Measurements from ENCODE around the gene ZG16B. TPM values are rescaled to one million over a fixed set of nuclear protein-coding genes. Genes with fewer than 3 reads are reported as not detected.
A peak's percentile ranks its signal among the peaks of the same experiment; 100 is the strongest.

The ZG16B gene
- 10 to 100 TPM in 1 of 4 donors, under 1 TPM in 2, not detected in 1; 0.34 to 38.5 (median 0.44) TPM for total RNA-seq

DNA sequence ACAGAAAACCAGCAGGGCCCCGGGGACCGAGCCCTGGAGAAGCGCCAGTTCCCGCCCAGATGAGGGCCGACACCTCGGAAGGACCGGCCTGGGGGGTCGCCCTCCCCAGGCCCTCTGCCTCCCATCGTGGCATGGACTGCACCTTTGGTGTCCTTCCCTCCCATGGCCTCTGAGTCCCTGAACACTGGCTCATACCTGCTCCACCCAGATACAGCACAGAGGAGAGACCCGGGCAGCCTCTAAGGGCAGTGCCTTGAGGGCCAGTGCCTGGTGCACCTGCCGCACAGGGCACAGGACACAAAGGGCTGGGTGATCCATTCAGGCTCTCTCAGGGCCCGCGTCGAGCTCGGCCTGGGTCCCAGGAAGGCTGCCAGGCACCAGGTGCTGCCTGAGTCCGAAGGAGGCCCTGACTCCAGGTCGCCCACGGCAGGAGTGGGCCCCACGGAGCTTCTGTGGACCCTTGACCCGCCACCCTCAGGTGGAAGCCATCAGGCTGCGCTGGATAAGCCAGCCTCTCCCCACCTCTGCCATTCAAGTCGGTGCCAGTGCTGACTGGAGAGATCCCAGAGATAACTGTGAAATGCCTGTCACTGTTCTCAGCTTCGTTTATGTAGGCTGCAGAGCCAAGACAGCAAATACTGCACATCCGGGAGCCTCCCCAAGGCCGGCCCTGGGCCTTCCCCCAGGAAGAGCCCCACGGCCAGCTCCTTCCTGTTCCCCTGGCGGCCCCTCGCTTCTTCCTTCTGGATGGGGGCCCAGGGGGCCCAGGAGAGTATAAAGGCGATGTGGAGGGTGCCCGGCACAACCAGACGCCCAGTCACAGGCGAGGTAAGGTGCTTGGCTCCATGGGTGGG, at the start of gene ZG16B:
ZG16B (plus strand) TSS at position 803 of the 854 bp plus-strand sequence. CDS start 139 bp downstream, outside the sequence.
- TF ChIP-seq, protein P1, sequence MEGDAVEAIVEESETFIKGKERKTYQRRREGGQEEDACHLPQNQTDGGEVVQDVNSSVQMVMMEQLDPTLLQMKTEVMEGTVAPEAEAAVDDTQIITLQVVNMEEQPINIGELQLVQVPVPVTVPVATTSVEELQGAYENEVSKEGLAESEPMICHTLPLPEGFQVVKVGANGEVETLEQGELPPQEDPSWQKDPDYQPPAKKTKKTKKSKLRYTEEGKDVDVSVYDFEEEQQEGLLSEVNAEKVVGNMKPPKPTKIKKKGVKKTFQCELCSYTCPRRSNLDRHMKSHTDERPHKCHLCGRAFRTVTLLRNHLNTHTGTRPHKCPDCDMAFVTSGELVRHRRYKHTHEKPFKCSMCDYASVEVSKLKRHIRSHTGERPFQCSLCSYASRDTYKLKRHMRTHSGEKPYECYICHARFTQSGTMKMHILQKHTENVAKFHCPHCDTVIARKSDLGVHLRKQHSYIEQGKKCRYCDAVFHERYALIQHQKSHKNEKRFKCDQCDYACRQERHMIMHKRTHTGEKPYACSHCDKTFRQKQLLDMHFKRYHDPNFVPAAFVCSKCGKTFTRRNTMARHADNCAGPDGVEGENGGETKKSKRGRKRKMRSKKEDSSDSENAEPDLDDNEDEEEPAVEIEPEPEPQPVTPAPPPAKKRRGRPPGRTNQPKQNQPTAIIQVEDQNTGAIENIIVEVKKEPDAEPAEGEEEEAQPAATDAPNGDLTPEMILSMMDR (IDR thresholded peaks at IDR 0.05), result no peak
- no peak for TF ChIP-seq POLR2A (IDR thresholded peaks at IDR 0.05)
- peaks cover 0 to 82% (median 0%) of the 10 kb centered on the region in 4 donors for H3K27me3 ChIP-seq
- no peak for DNase-seq
- peak within 1 kb of the TSS in 1 of 4 donors; percentile 54 for H3K27ac ChIP-seq
- intact Hi-C loops (cut with DNase I), result no loop called here
- H3K4me3 ChIP-seq, result no peak within 1 kb of the TSS
- H3K9me3 ChIP-seq, result no peaks in the 10 kb centered on the region
- H3K36me3 ChIP-seq, result no peaks in the 10 kb centered on the region
- H3K4me1 ChIP-seq, result peaks cover 0 to 11% (median 9%) of the 10 kb centered on the region in 3 donors
- 33 to 51% methylated on average over 14 to 15 of the region's 32 CpGs for WGBS, 2 donors

DNA sequence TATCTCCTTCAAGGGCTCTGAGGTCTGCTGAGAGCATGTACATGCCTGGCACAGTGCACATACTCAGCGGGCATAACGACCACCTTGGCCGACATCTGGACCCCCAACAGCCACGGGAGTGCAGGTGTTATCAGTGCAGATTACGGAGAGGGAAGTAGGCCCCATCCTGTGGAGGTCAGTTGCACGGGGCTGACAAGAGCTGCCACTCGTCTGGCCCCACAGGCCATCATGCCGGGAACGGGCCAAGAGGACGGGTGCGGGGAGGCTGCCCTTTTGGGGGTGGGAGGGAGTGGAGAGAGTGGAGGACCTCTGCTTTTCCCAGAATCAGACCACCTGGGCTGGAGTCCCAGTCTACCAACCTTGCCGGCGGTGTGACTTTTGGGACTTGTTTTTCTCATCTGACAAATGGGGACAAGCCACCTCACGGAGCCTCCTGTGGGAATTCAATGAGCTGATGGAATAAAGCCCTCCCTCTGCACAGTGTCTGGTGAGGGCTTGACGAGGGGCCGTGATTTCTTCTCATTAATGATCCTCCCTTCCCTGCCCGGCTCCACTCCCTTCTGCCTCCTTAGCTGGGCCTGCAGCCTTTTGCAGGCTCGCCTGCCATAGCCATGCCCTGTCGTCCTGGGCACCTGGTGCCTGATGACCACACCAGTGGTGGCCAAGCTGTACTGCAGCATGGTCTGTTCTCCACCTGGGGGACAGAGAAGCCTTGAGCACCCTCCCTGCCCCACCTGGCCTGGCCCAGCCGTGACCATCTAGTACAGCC, 47.3 kb upstream of the ZG16B start:
- no peaks in the 10 kb centered on the region for H3K9me3 ChIP-seq
- DNase-seq, result no peak
- H3K36me3 ChIP-seq, result no peaks in the 10 kb centered on the region
- H3K4me3 ChIP-seq, result no peak overlapping the region
- H3K4me1 ChIP-seq, result peaks cover 12 to 41% (median 15%) of the 10 kb centered on the region in 3 donors
- no peak overlapping the region for H3K27ac ChIP-seq
- TF ChIP-seq POLR2A (IDR thresholded peaks at IDR 0.05), result no peak
- TF ChIP-seq, protein P1 (IDR thresholded peaks at IDR 0.05), result no peak
- 76 to 79% methylated on average over 13 to 14 of the region's 20 CpGs for WGBS, 2 donors
- intact Hi-C loops (cut with DNase I), result no loop called here
- H3K27me3 ChIP-seq, result peaks cover 11 to 44% (median 17%) of the 10 kb centered on the region in 4 donors

- TF ChIP-seq, protein P1 (IDR thresholded peaks at IDR 0.05), result no peak
- no peak for TF ChIP-seq POLR2A (IDR thresholded peaks at IDR 0.05)
- intact Hi-C loops (cut with DNase I), result no loop called here
- peaks cover 11 to 54% (median 17%) of the 10 kb centered on the region in 4 donors for H3K27me3 ChIP-seq
- no peaks in the 10 kb centered on the region for H3K36me3 ChIP-seq
- no peaks in the 10 kb centered on the region for H3K9me3 ChIP-seq
- H3K27ac ChIP-seq, result no peak overlapping the region
- WGBS, 2 donors, result 86 to 95% methylated on average over 4 to 7 of the region's 15 CpGs
- DNase-seq, result no peak
- peaks cover 9 to 32% (median 12%) of the 10 kb centered on the region in 3 donors for H3K4me1 ChIP-seq
- H3K4me3 ChIP-seq, result no peak overlapping the region
Observed at GRCh38 chr16:2783581-2784357, 46.3 kb upstream of the ZG16B start.

- no peak for DNase-seq
- Histone ChIP-seq H3K27me3 (peaks cover 11 to 62% (median 17%) of the 10 kb centered on the region in 4 donors), H3K9me3 (no peaks in the 10 kb centered on the region), H3K27ac (no peak overlapping the region), H3K4me3 (peak overlapping the region; percentile 14 to 62 (median 30)), H3K4me1 (peaks cover 8 to 25% (median 12%) of the 10 kb centered on the region in 3 donors), H3K36me3 (no peaks in the 10 kb centered on the region)
- 86% methylated on average over 1 to 5 of the region's 15 CpGs for WGBS, 2 donors
- TF ChIP-seq, protein P1 (IDR thresholded peaks at IDR 0.05), result no peak
- TF ChIP-seq POLR2A (IDR thresholded peaks at IDR 0.05), result no peak
- intact Hi-C loops (cut with DNase I), result no loop called here
Observed at GRCh38 chr16:2784358-2785100, 45.6 kb upstream of the ZG16B start.
